Duodenal mucosa (tissue), 2 donors: ENCODE measurements around the gene HYAL1.

Experiments used
- H3K27ac ChIP-seq: one replicate; pipeline ENCODE4 v1.7.0; 2013; ENCODE audit warnings: low read depth, low read length
- H3K27me3 ChIP-seq, 2 donors: one replicate each; pipeline ENCODE4 v1.7.0; 2013; ENCODE audit warnings: low read length in 2 of 2, control low read depth in 1 of 2; ENCODE audit not compliant: insufficient read depth in 2 of 2, control insufficient read depth in 1 of 2
- H3K36me3 ChIP-seq, 2 donors: one replicate each; pipeline ENCODE4 v1.7.0; 2013; ENCODE audit warnings: low read length in 2 of 2, control low read depth in 1 of 2; ENCODE audit not compliant: insufficient read depth in 2 of 2, control insufficient read depth in 1 of 2
- H3K4me1 ChIP-seq, 2 donors: one replicate each; pipeline ENCODE4 v1.7.0; 2013; ENCODE audit warnings: low read length in 2 of 2, control low read depth in 1 of 2; ENCODE audit not compliant: insufficient read depth in 2 of 2, control insufficient read depth in 1 of 2
- H3K4me3 ChIP-seq, 2 donors: one replicate each; pipeline ENCODE4 v1.7.0; 2013; ENCODE audit warnings: low read length in 2 of 2, low read depth in 1 of 2
- H3K9ac ChIP-seq, 2 donors: one replicate each; pipeline ENCODE4 v1.7.0; 2013; ENCODE audit warnings: low read length in 2 of 2, low read depth in 1 of 2
- H3K9me3 ChIP-seq, 2 donors: one replicate each; pipeline ENCODE4 v1.7.0; 2013; ENCODE audit warnings: low read length in 2 of 2, control low read depth in 1 of 2; ENCODE audit not compliant: control insufficient read depth in 1 of 2

HYAL1 gene

DNA sequence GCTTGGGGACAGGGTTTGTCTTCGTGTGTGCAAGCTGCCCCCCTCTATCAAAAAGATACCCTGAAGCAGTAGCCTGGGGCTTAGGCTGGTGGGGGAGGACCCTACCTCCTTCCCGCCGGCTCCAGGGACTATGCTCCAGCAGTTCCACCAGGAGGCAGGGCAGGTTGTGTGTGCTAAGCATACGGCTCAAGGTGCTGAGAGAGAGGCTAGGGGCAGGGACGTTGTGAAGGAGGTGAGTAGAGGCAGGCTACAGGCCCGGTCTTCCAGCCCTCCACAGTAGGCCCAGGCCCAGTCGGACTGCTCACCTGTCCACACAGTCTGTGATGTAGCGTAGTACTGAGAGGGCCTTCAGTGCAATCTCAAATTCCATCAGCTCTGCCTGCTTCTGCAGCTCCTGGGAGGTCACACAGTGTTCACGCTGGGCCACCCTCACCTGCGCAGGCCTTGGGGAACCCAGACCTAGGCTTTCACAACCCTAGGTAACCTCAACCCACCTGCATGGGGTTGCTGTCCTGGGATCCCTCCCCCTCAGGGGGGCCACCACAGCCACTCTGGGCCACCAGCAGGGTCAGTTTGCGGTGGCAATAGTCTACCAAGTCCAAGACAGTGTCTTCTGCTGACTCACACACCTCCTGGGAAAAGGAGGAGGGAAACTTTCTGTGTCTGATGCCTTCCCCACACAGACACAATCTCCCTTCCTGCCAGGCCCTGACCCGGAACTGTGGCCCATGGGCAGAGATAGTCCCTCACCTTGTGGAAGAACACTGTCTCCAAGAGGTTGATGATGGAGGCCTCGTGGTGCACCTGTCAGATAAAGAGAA, 39.6 kb upstream of the HYAL1 start:
- Histone ChIP-seq H3K27ac (no peak overlapping the region), H3K4me1 (peaks cover 29 to 44% of the 10 kb centered on the region in 2 donors), H3K9ac (no peak overlapping the region), H3K36me3 (peaks cover 0 to 5% of the 10 kb centered on the region in 2 donors), H3K9me3 (no peaks in the 10 kb centered on the region), H3K4me3 (no peak overlapping the region), H3K27me3 (no peaks in the 10 kb centered on the region)

DNA sequence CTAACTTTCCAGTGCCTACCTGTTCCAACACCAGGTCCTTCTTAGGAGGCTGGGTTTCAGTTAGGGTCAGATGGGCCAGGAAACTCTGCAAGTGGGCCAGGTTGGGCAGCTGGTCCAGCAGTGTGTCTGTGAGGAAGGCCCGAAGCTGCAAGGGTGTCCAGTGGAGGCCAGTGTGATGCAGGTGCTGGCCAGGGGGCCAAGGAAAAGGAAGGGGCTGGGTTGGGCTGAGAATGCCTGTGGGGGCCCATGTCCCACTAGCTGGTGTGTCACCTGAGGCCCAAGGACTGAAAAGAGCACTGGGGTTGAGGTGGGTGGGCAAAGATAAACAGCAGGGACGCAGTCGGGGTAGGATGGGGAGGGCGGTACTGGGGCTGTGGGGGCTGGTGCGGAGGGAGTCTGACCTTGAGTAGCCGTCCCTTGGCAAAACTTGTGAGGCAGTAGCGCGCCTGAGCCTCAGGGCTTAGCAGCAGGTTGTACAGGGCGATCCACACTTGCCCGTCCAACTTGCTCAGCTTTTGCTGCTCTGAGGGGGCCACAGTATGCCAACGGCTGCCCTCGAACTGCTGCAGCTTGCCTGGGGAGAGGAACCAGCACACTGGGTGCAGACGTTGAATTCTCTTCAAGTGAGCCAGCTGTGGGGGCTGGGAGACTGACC, 38.7 kb upstream of the HYAL1 start:
- Histone ChIP-seq H3K9me3 (no peaks in the 10 kb centered on the region), H3K4me3 (no peak overlapping the region), H3K27ac (no peak overlapping the region), H3K9ac (no peak overlapping the region), H3K27me3 (no peaks in the 10 kb centered on the region), H3K4me1 (peaks cover 29 to 44% of the 10 kb centered on the region in 2 donors), H3K36me3 (no peaks in the 10 kb centered on the region)

DNA sequence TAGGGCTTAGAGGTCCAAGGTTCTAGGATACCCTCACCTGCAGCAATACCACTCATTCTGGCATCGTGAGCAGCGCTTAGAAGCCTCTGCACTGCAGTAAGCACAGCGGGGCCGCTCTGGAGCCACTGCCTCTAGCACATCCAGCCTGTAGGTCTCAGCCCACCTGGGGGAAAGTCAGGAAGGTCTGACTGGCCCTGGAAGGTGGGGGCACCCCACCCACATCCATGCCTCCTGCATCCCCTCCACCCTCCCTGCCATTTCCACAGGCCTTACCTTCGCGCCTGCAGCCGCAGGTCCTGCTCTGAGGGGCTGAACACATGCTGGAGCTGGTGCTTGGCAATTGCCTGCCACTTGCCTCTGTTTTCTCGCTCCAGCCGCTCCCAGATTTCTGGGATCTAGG, 38.2 kb upstream of the HYAL1 start:
- Histone ChIP-seq H3K9ac (peak overlapping the region in 1 of 2 donors; percentile 69), H3K4me3 (peak overlapping the region; percentile 66 to 78), H3K4me1 (peaks cover 29 to 46% of the 10 kb centered on the region in 2 donors), H3K27ac (no peak overlapping the region), H3K9me3 (no peaks in the 10 kb centered on the region), H3K27me3 (no peaks in the 10 kb centered on the region), H3K36me3 (no peaks in the 10 kb centered on the region)

DNA sequence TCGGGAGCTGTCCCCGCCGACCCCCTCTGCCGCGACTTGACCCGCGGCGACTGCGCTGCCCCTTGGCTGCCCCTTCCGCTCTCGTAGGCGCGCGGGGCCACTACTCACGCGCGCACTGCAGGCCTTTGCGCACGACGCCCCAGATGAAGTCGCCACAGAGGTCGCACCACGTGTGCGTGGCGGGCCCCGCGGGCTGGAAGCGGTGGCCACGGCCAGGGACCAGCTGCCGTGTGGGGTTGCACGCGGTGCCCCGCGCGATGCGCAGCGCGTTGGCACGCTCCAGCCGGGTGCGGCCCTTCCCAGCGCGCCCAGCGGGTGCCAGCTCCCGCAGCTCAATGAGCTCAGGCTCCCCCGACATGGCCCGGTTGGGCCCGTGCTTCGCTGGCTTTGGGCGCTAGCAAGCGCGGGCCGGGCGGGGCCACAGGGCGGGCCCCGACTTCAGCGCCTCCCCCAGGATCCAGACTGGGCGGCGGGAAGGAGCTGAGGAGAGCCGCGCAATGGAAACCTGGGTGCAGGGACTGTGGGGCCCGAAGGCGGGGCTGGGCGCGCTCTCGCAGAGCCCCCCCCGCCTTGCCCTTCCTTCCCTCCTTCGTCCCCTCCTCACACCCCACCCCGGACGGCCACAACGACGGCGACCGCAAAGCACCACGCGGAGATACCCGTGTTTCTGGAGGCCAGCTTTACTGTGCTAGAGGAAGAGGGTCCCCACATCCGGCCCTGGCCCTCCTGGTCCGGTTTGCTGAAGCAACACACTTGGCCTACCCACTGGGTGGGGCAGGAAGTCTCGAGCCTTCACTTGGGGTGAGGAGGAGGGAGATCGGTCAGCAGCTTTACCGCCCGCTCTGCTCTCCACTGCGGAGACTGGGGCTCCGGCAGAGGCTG, 37.3 kb upstream of the HYAL1 start, which contains the start of gene RASSF1:
TSS of gene RASSF1 (minus strand) at position 389 of the 882 bp plus-strand sequence. CDS start at position 358, 31 bp downstream.
- H3K27me3 ChIP-seq: no peaks in the 10 kb centered on the region
- H3K4me1 ChIP-seq: peaks cover 33 to 52% of the 10 kb centered on the region in 2 donors
- H3K9me3 ChIP-seq: no peaks in the 10 kb centered on the region
- H3K36me3 ChIP-seq: no peaks in the 10 kb centered on the region
- peak within 1 kb of the TSS; percentile 75 for H3K27ac ChIP-seq
- H3K4me3 ChIP-seq: peak within 1 kb of the TSS; percentile 66 to 78
- peak within 1 kb of the TSS; percentile 69 to 77 for H3K9ac ChIP-seq

DNA sequence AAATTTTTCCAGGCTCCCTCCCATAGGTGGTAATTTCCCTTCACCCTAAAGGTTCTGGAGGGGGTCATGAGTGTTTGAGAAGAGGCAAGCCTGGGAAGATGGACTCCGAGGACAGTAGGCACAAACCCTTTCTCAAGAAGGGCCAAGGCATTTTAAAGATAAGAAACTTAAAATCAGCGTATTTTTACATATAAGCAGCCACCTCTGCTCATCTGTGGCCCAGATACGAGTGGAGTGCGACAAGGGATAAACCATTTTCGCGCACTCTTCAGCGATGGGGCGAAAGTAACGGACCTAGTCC, 36.7 kb upstream of the HYAL1 start:
- Histone ChIP-seq H3K9ac (peak overlapping the region; percentile 69 to 77), H3K36me3 (no peaks in the 10 kb centered on the region), H3K4me3 (peak overlapping the region; percentile 66 to 78), H3K4me1 (peaks cover 29 to 52% of the 10 kb centered on the region in 2 donors), H3K27ac (peak overlapping the region; percentile 75), H3K27me3 (no peaks in the 10 kb centered on the region), H3K9me3 (no peaks in the 10 kb centered on the region)

DNA sequence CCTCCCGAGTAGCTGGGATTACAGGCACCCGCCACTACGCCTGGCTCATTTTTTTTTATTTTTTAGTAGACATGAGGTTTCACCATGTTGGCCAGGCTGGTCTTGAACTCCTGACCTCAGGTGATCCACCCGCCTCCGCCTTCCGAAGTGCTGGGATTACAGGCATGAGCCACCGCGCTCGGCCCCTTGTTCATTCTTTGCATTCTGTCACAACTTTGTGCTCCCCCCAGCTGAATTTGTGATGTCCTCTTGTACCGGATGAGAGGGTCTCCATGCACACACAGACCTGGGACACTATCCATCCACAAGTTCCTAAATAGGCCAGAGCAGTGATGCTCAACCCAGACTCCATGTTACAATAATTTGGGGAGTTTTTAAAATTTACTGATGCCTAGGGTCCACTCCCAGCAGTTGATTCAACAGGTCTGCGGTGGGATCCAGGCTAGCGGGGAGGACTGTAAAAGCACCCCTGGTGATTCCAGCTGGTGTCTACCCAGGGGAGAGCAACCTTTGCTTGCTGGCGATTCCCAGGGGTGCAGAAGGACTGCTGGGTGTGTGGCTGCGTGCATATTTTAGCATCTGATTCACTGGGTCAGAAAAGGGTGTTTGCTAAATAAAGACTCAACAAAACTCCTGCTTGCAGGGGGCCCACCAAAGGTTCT, 36.2 kb upstream of the HYAL1 start:
- Histone ChIP-seq H3K9ac (peak overlapping the region; percentile 69 to 77), H3K4me3 (peak overlapping the region; percentile 66 to 78), H3K27ac (peak overlapping the region; percentile 75), H3K27me3 (no peaks in the 10 kb centered on the region), H3K9me3 (no peaks in the 10 kb centered on the region), H3K36me3 (peaks cover 0 to under 1% of the 10 kb centered on the region in 2 donors), H3K4me1 (peaks cover 30 to 52% of the 10 kb centered on the region in 2 donors)

DNA sequence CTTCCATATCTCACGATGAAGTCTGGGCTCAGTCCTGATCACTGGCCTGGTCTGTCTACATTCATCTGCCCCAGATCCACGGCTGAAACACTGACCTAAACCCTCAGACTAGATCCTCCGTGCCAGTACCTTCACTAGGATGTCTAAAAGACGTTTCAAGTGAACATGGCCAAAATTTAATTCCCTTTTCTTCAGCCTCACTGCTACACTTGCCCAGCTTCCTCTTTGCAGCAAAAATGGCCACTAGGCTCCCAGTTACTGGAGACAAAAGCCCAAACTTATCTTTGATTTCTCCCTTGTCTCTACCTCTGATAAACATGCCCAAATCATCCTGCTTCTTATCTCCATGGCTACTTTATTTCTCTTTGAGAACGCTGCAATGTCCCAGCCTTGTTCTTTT, 35.6 kb upstream of the HYAL1 start:
- Histone ChIP-seq H3K27me3 (no peaks in the 10 kb centered on the region), H3K4me3 (peak overlapping the region; percentile 21 to 81), H3K36me3 (peaks cover 0 to 4% of the 10 kb centered on the region in 2 donors), H3K9ac (peak overlapping the region; percentile 67 to 95), H3K4me1 (peaks cover 35 to 58% of the 10 kb centered on the region in 2 donors), H3K27ac (peak overlapping the region; percentile 3), H3K9me3 (no peaks in the 10 kb centered on the region)

DNA sequence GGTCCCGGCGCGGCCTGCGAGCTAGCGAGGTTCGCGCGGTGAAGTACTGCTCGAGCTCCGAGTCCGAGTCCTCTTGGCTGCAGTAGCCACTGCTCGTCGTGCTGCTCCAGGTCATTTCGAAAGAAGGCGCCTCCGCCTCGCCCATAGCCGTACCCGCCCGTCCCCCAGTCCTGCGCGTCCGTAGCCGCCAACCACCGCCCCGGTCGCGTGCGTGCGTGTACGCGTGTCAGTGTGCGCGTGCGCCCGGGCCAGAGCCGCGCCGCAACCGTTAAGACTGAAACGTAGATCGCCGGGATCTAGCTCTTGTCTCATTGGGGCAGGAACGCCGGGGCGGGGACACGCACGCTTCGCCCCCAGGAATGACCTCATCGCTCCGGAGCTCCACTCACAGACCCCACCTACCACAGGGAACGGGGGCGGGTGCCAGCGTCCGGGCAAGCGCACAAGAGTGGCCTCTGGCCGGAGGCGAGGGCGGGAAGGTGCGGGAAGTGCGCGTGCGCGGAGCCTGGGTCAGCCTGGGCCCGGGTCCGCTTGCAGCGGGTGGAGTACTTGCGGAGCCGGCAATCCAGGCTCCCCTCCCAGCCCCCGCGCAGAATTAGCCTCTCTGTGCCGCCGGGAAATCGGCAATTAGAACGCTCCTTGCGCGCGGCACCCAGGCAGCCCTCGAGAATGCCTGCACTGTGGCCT, 33.9 kb upstream of the HYAL1 start:
- Histone ChIP-seq H3K4me1 (peaks cover 37 to 63% of the 10 kb centered on the region in 2 donors), H3K36me3 (peaks cover 0 to 11% of the 10 kb centered on the region in 2 donors), H3K9me3 (no peaks in the 10 kb centered on the region), H3K4me3 (peak overlapping the region; percentile 74 to 81), H3K9ac (peak overlapping the region; percentile 88 to 95), H3K27ac (peak overlapping the region; percentile 98), H3K27me3 (no peaks in the 10 kb centered on the region)
